ENCODE results near the gene MICAL1.

MICAL1 gene

DNA sequence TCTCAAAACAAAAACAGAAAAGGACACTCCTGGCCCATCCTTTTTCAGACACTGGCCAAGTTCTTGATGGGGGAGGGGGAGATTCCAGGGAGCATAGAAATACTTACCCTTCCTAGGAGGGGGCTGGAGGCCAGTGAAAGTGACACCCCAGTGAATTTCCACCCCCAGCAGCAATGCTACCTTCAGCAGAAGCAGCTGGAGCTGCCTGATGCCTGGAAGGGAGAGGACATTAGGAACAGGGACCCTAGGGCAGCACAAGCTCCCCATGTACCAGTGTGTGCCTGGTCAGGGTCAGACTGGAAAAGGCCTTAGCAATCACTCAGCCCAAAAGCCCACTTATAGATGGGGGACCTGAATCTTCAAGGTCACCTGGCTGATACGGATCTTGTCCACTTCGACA, 2.4 kb downstream of the MICAL1 start:
- Histone ChIP-seq H3K27ac (ENCODE audit: low read depth, low read length, severe bottlenecking) (no peak overlapping the region), H3K4me1 (ENCODE audit: control insufficient read depth, insufficient read depth, low read length, poor library complexity, severe bottlenecking) (peaks cover 16% of the 10 kb centered on the region), H3K4me3 (ENCODE audit: extremely low read depth, insufficient read depth, low read length, poor library complexity, severe bottlenecking) (no peak overlapping the region), H3K9me3 (ENCODE audit: control insufficient read depth, low read length) (no peaks in the 10 kb centered on the region), H3K36me3 (ENCODE audit: control insufficient read depth, insufficient read depth, low read length) (peaks cover 50% of the 10 kb centered on the region)
- WGBS, 2 experiments (ENCODE audit: insufficient coverage in 2 of 2), result 96 to 100% methylated on average over 2 of the region's 2 CpGs

DNA sequence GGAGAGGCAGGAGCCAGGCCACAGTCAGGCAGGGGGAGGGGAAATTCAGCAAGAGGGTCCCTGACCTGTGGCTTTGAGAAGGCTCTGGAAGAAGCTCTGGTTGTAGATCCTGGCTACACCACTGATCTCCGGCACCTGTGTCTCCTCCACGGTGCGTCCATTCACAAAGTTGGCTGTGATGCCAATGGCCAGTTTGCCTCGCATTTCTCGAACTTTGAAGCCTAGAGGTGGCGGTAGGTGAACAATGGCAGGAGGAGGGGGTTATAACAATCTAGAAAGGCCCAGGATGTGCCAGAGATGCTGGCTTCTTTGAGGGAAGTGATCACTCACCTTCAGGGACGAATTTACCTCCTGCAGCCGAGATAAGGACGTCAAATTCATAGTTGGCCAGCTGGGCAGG, 3.4 kb downstream of the MICAL1 start:
- 90 to 100% methylated on average over 7 to 9 of the region's 9 CpGs for WGBS, 2 experiments (ENCODE audit: insufficient coverage in 2 of 2)
- H3K4me1 ChIP-seq (ENCODE audit: control insufficient read depth, insufficient read depth, low read length, poor library complexity, severe bottlenecking), result peaks cover 16% of the 10 kb centered on the region
- peaks cover 58% of the 10 kb centered on the region for H3K36me3 ChIP-seq (ENCODE audit: control insufficient read depth, insufficient read depth, low read length)
- H3K9me3 ChIP-seq (ENCODE audit: control insufficient read depth, low read length), result no peaks in the 10 kb centered on the region
- no peak overlapping the region for H3K27ac ChIP-seq (ENCODE audit: low read depth, low read length, severe bottlenecking)
- no peak overlapping the region for H3K4me3 ChIP-seq (ENCODE audit: extremely low read depth, insufficient read depth, low read length, poor library complexity, severe bottlenecking)

DNA sequence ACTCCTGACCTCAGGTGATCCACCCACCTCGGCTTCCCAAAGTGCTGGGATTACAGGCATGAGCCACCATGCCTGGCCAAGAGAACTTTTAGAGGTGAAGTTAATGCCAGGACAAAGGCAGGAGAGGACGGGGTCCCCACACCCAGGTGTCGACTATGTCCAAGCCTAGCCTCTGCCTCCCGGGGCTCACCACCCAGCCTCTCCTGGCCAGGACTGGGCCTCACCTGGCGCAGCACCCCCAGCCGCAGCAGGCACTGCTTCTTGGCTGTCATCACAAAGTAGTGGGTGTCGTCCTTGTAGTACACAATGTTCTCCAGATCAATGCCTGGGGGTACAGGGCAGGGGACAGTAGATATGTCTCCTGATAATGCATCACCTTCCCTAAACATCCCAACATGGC, 4.2 kb downstream of the MICAL1 start:
- peaks cover 16% of the 10 kb centered on the region for H3K4me1 ChIP-seq (ENCODE audit: control insufficient read depth, insufficient read depth, low read length, poor library complexity, severe bottlenecking)
- H3K27ac ChIP-seq (ENCODE audit: low read depth, low read length, severe bottlenecking), result no peak overlapping the region
- peaks cover 66% of the 10 kb centered on the region for H3K36me3 ChIP-seq (ENCODE audit: control insufficient read depth, insufficient read depth, low read length)
- no peaks in the 10 kb centered on the region for H3K9me3 ChIP-seq (ENCODE audit: control insufficient read depth, low read length)
- no peak overlapping the region for H3K4me3 ChIP-seq (ENCODE audit: extremely low read depth, insufficient read depth, low read length, poor library complexity, severe bottlenecking)
- 95% methylated on average over 5 to 6 of the region's 7 CpGs for WGBS, 2 experiments (ENCODE audit: insufficient coverage in 2 of 2)

DNA sequence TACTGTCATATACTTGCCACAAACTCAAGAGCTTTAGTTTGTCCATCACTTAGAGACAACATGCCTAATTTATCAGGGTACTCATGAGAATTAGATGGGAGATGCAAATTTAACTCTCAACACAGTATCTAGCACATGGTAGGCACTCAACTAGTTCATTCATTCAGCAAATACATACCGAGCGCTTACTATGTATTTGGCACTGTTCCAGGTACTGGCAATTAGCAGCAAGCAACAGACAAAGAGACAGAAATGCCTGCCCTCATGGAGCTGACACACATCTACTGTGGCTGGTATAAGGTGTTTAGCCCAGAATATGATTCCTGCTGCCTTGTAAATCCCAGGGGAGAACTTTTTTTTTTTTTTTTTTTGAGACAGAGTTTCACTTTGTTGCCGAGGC, 4.8 kb downstream of the MICAL1 start:
- H3K36me3 ChIP-seq (ENCODE audit: control insufficient read depth, insufficient read depth, low read length), result peaks cover 71% of the 10 kb centered on the region
- no peak overlapping the region for H3K4me3 ChIP-seq (ENCODE audit: extremely low read depth, insufficient read depth, low read length, poor library complexity, severe bottlenecking)
- H3K9me3 ChIP-seq (ENCODE audit: control insufficient read depth, low read length), result no peaks in the 10 kb centered on the region
- H3K27ac ChIP-seq (ENCODE audit: low read depth, low read length, severe bottlenecking), result no peak overlapping the region
- H3K4me1 ChIP-seq (ENCODE audit: control insufficient read depth, insufficient read depth, low read length, poor library complexity, severe bottlenecking), result peaks cover 16% of the 10 kb centered on the region
- 97 to 100% methylated on average over 2 to 3 of the region's 3 CpGs for WGBS, 2 experiments (ENCODE audit: insufficient coverage in 2 of 2)

DNA sequence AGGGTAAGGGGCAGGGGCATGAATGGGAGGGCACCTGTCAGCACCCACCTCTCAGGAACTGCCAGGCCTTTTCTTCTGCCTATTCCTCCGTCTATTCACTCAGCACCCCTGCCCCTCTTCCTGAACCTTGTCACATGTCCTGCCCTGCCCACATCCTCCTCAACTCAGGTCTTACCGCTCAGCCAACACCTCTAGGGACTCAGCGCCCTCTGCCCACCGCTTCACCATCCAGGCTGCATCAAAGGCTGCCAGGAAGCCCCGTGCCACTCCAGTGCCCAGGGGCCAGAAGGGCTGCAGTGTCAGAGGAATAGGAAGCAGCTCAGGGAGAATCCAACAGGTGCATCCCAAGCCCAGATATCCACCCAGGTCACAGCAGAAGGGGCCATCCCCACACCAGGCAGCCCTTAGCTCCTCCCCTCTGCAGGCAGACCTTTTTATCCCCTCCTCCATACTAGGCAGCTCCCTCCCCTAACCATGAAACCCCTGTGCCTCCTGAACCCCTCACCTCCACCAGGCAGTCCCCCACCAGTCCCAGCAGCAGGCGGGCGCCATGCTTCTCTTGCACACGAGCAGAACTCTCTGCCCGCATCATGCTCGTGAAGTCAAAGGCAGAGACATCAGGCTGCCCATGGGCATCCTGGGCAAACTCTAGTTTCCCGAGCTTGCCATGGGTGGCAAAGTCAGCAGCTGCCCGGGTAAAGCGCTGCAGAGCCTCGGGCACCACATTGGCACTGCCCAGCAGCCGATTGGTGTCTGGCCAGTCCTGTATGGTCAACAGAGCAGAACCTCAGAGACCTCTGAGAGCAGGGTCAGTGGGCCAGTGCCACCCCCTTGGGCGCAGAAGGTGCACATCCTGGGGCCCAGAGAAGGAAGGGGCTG, 5.5 kb downstream of the MICAL1 start:
- Histone ChIP-seq H3K27ac (ENCODE audit: low read depth, low read length, severe bottlenecking) (no peak overlapping the region), H3K4me3 (ENCODE audit: extremely low read depth, insufficient read depth, low read length, poor library complexity, severe bottlenecking) (no peak overlapping the region), H3K9me3 (ENCODE audit: control insufficient read depth, low read length) (no peaks in the 10 kb centered on the region), H3K36me3 (ENCODE audit: control insufficient read depth, insufficient read depth, low read length) (peaks cover 79% of the 10 kb centered on the region), H3K4me1 (ENCODE audit: control insufficient read depth, insufficient read depth, low read length, poor library complexity, severe bottlenecking) (peaks cover 16% of the 10 kb centered on the region)
- WGBS, 2 experiments (ENCODE audit: insufficient coverage in 2 of 2), result 90 to 91% methylated on average over 13 of the region's 16 CpGs

DNA sequence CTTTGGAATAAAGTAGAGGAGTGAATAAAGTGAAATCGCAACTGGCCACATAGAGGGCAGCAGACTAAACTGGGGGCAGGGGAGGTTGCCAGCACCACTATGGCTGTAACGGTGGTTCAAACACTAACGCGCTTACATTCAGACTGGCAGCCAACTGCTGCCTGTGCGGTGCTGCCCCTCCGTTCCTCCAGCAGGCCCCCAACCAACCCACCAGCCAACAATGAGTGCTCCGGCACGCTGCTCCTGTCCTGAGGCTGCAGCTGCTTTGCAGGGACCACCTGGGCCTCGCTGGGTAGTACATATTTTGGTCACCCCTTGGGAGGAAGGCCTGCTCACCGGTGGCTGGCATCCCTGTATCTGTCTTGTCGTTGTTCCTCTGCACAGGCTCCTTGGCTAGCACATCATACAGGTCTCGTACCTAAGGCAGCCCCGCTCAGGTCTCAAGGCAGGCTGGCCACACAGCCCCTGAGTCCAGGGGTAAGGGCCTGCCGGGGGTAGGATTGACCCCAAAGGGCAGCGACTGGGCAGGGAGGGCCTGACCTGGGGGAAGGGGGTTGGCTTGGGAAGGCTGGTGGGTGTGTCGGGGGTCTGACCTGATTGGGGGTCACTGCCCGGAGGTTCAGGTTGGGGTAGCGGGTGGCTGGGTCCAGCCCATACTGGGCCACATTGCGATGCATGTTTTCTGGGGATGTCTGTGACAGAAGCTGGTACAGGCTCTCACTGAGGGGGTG, 6.3 kb downstream of the MICAL1 start:
- Histone ChIP-seq H3K4me1 (ENCODE audit: control insufficient read depth, insufficient read depth, low read length, poor library complexity, severe bottlenecking) (peaks cover 12% of the 10 kb centered on the region), H3K9me3 (ENCODE audit: control insufficient read depth, low read length) (no peaks in the 10 kb centered on the region), H3K36me3 (ENCODE audit: control insufficient read depth, insufficient read depth, low read length) (peaks cover 86% of the 10 kb centered on the region), H3K27ac (ENCODE audit: low read depth, low read length, severe bottlenecking) (no peak overlapping the region), H3K4me3 (ENCODE audit: extremely low read depth, insufficient read depth, low read length, poor library complexity, severe bottlenecking) (no peak overlapping the region)
- WGBS, 2 experiments (ENCODE audit: insufficient coverage in 2 of 2), result 95 to 98% methylated on average over 15 of the region's 19 CpGs

DNA sequence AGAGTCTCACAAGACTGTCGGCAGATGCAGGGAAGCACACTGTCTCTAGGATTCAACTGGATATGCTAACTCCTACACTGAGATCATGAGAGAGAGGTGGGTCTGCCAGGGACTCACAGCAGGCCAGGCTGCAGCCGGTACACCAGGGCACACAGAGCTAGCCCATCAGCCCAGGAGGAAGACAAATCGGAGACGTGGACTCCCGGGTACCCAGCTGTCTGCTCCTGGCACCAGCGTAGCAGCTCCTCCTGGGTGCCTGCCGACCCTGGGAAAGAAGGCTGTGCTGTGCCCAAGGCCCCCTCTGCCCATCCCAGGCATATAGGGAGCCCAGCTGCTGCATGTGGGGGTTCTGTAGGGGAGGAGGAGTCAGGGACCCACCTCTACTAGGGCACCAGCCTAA, 7.0 kb downstream of the MICAL1 start:
- H3K4me3 ChIP-seq (ENCODE audit: extremely low read depth, insufficient read depth, low read length, poor library complexity, severe bottlenecking), result no peak overlapping the region
- no peaks in the 10 kb centered on the region for H3K9me3 ChIP-seq (ENCODE audit: control insufficient read depth, low read length)
- H3K27ac ChIP-seq (ENCODE audit: low read depth, low read length, severe bottlenecking), result no peak overlapping the region
- H3K36me3 ChIP-seq (ENCODE audit: control insufficient read depth, insufficient read depth, low read length), result peaks cover 89% of the 10 kb centered on the region
- 87 to 95% methylated on average over 4 to 5 of the region's 7 CpGs for WGBS, 2 experiments (ENCODE audit: insufficient coverage in 2 of 2)
- peaks cover 6% of the 10 kb centered on the region for H3K4me1 ChIP-seq (ENCODE audit: control insufficient read depth, insufficient read depth, low read length, poor library complexity, severe bottlenecking)

DNA sequence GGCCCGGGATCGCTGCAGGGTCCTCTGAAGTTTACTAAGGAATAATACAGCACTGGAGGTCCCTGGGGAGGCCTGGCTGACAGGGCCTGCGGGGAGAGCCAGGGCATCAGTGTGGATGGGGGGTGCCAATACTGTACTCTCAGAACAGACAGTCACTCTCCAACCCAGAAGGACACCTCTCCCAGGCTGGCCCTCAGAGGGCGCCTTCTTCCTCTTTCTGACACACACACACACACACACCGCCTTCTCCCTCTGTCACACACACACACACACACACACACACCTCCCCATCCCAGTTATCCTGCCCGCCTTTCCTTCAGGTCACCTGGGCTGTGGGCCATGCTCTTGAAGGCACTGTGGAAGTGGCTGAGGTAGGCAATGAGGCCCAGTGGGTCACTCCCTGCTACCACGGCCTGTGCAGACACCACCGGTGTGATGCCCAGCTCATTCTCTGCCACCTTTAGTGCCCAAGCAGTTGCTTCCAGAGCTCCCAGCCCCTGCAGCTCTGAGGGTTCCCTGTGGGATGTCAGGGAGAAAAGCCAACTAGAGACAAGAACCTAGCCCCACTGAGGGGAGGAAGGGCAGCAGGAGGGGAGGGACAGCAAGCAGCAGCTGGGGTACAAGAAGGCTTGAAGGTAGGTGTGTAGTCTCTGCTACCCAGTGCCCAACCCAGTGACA, 7.6 kb downstream of the MICAL1 start:
- no peak overlapping the region for H3K4me3 ChIP-seq (ENCODE audit: extremely low read depth, insufficient read depth, low read length, poor library complexity, severe bottlenecking)
- peaks cover 88% of the 10 kb centered on the region for H3K36me3 ChIP-seq (ENCODE audit: control insufficient read depth, insufficient read depth, low read length)
- 82 to 86% methylated on average over 1 to 2 of the region's 8 CpGs for WGBS, 2 experiments (ENCODE audit: insufficient coverage in 2 of 2)
- H3K9me3 ChIP-seq (ENCODE audit: control insufficient read depth, low read length), result no peaks in the 10 kb centered on the region
- H3K27ac ChIP-seq (ENCODE audit: low read depth, low read length, severe bottlenecking), result no peak overlapping the region
- peaks cover under 1% of the 10 kb centered on the region for H3K4me1 ChIP-seq (ENCODE audit: control insufficient read depth, insufficient read depth, low read length, poor library complexity, severe bottlenecking)

DNA sequence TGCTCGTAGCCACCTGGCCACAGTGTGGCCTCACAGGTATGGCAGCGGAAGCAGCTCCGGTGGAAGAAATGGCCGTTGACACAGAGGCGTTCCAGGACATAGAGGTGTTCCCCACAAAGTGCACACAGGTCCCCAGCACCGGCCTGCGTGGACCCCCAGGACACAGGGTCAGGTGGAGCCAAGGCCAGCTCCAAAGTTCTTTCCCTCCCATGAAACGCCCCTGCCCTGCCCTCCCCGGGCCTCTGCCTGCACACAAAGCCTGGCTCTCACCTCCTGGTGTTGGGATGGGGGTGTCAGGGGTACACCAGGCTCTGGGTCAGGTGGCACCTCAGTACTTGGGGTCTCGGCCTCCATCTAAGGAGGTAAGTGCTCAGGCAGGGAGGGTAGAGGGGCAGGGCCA, 8.5 kb downstream of the MICAL1 start:
- H3K4me1 ChIP-seq (ENCODE audit: control insufficient read depth, insufficient read depth, low read length, poor library complexity, severe bottlenecking), result no peaks in the 10 kb centered on the region
- no peak overlapping the region for H3K4me3 ChIP-seq (ENCODE audit: extremely low read depth, insufficient read depth, low read length, poor library complexity, severe bottlenecking)
- H3K9me3 ChIP-seq (ENCODE audit: control insufficient read depth, low read length), result no peaks in the 10 kb centered on the region
- H3K36me3 ChIP-seq (ENCODE audit: control insufficient read depth, insufficient read depth, low read length), result peaks cover 89% of the 10 kb centered on the region
- no peak overlapping the region for H3K27ac ChIP-seq (ENCODE audit: low read depth, low read length, severe bottlenecking)
- WGBS, 2 experiments (ENCODE audit: insufficient coverage in 2 of 2), result 92 to 94% methylated on average over 3 to 6 of the region's 10 CpGs

DNA sequence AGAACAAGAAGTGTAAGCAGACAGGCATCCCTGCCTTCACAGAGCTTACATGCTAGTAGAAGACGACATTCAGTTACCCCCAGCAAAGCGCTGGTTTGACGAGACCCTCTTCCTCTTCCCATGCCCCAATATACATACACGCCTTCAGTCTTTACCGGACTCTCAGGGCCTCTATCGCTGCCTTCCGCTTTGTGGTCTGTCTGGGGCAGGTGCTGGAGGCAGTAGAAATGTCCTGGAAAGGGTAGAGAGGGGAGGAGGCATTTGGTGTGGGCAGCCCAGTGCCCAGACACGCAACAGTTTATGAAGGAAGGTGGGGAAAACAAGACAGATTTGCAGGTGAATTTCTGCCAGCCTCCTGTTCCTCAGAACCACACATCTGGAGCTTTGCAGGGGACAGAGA, 9.0 kb downstream of the MICAL1 start:
- 91 to 99% methylated on average over 4 to 8 of the region's 8 CpGs for WGBS, 2 experiments (ENCODE audit: insufficient coverage in 2 of 2)
- H3K9me3 ChIP-seq (ENCODE audit: control insufficient read depth, low read length), result no peaks in the 10 kb centered on the region
- no peak overlapping the region for H3K4me3 ChIP-seq (ENCODE audit: extremely low read depth, insufficient read depth, low read length, poor library complexity, severe bottlenecking)
- H3K4me1 ChIP-seq (ENCODE audit: control insufficient read depth, insufficient read depth, low read length, poor library complexity, severe bottlenecking), result peaks cover 2% of the 10 kb centered on the region
- no peak overlapping the region for H3K27ac ChIP-seq (ENCODE audit: low read depth, low read length, severe bottlenecking)
- H3K36me3 ChIP-seq (ENCODE audit: control insufficient read depth, insufficient read depth, low read length), result peaks cover 84% of the 10 kb centered on the region
